Karpas-422 (cell line): Measurements from ENCODE around the gene CARS1. TPM values are rescaled to one million over a fixed set of nuclear protein-coding genes. Genes with fewer than 3 reads are reported as not detected.
"Not testable (repeated sequence)": the region's sequence is repeated elsewhere in the genome, so short reads cannot be mapped to it uniquely, and the experiment has no call there.

Experiments
- DNase-seq: peaks from one replicate; pipeline ENCODE4 v3.0.0-alpha.2; 2015
- H2AFZ ChIP-seq: fragments of 200-600 bp; sonication (generic); 2 replicates; pipeline ENCODE4 v1.6.1; 2014; ENCODE audit warnings: antibody characterized with exemption, low read length, mixed read lengths
- H3K27ac ChIP-seq: fragments of 200-600 bp; sonication (generic); 2 replicates; pipeline ENCODE4 v1.5.1; 2014; ENCODE audit warnings: mild to moderate bottlenecking, low read length, moderate library complexity
- H3K27me3 ChIP-seq: fragments of 200-600 bp; sonication (generic); 2 replicates; pipeline ENCODE4 v1.6.1; 2014; ENCODE audit warnings: low read length, mixed read lengths
- H3K36me3 ChIP-seq: fragments of 200-600 bp; sonication (generic); 2 replicates; pipeline ENCODE4 v1.6.1; 2014; ENCODE audit warnings: low read length, mixed read lengths; ENCODE audit not compliant: insufficient read depth
- H3K4me1 ChIP-seq: fragments of 200-600 bp; sonication (generic); 2 replicates; pipeline ENCODE4 v1.6.1; 2014; ENCODE audit warnings: mild to moderate bottlenecking, low read length, mixed read lengths
- H3K4me2 ChIP-seq: fragments of 200-600 bp; sonication (generic); 2 replicates; pipeline ENCODE4 v1.6.1; 2014; ENCODE audit warnings: low read length, low read depth, mild to moderate bottlenecking; ENCODE audit not compliant: poor library complexity, severe bottlenecking
- H3K4me3 ChIP-seq: fragments of 200-600 bp; sonication (generic); 2 replicates; pipeline ENCODE4 v1.5.1; 2014; ENCODE audit warnings: mild to moderate bottlenecking, antibody characterized with exemption, low read length, mixed read lengths
- H3K79me2 ChIP-seq: fragments of 200-600 bp; sonication (generic); 2 replicates; pipeline ENCODE4 v1.6.1; 2014; ENCODE audit warnings: mild to moderate bottlenecking, low read length, mixed read lengths
- H3K9ac ChIP-seq: fragments of 200-600 bp; sonication (generic); 2 replicates; pipeline ENCODE4 v1.6.0; 2014; ENCODE audit warnings: low read length
- H3K9me2 ChIP-seq: fragments of 200-600 bp; sonication (generic), shearing (Covaris generic); replicated peaks from 2 replicates; pipeline ENCODE4 v1.6.0; 2014; ENCODE audit warnings: mild to moderate bottlenecking, low read length, moderate library complexity; ENCODE audit not compliant: insufficient read depth
- H3K9me3 ChIP-seq: fragments of 300-700, 200-600 bp; sonication (generic); 2 replicates; pipeline ENCODE4 v1.6.1; 2014; ENCODE audit warnings: low read length, mixed read lengths
- H4K20me1 ChIP-seq: fragments of 200-600 bp; sonication (generic); 2 replicates; pipeline ENCODE4 v1.6.1; 2014; ENCODE audit warnings: mild to moderate bottlenecking, antibody characterized with exemption, low read length, low read depth; ENCODE audit not compliant: insufficient read depth
- total RNA-seq: library from RNA; depleted of rRNA; stranded (reverse); fragments of >200 nt; shearing (Covaris generic); gene quantifications from 2 replicates; pipeline ENCODE4 v1.2.3, GENCODE V29; 2014; ENCODE audit warnings: low replicate concordance

CARS1 gene
- total RNA-seq, 1 experiment from 2014 or later = 55.8 TPM

GRCh38 chr11:3074912-3075589 lies 17.8 kb upstream of the CARS1 start:
- Histone ChIP-seq H3K9ac (no peak overlapping the region), H3K79me2 (no peaks in the 10 kb centered on the region), H2AFZ (no peak overlapping the region), H3K27ac (no peak overlapping the region), H3K9me3 (no peaks in the 10 kb centered on the region), H3K4me2 (no peak overlapping the region), H3K27me3 (no peaks in the 10 kb centered on the region), H3K4me1 (peaks cover 3% of the 10 kb centered on the region), H3K36me3 (no peaks in the 10 kb centered on the region), H3K4me3 (no peak overlapping the region), H4K20me1 (no peaks in the 10 kb centered on the region), H3K9me2 (no peaks in the 10 kb centered on the region)
- DNase-seq = no peak

DNA sequence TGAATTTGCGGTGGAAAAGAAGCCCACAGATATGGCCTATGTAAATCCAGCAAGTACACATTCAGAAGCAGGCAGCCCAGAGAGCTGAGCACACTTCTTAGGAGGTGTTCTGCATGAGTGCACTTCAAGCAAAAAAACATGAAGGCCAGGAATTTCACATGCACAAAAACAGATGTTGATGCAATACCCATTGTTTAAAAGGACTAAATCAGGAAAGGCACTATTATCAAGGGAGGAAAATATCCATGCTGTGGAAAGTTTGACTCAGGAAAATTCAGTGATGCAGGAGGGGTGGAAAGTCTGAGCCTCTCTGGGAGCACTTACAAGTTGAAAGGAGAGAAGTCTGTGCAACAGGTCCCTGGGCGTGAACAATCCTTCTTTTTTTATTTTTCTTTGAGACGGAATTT lies 15.8 kb upstream of the CARS1 start:
- no peaks in the 10 kb centered on the region for H4K20me1 ChIP-seq
- no peaks in the 10 kb centered on the region for H3K4me1 ChIP-seq
- H3K9ac ChIP-seq = no peak overlapping the region
- no peak for DNase-seq
- H2AFZ ChIP-seq = no peak overlapping the region
- H3K36me3 ChIP-seq = no peaks in the 10 kb centered on the region
- no peaks in the 10 kb centered on the region for H3K27me3 ChIP-seq
- H3K27ac ChIP-seq = no peak overlapping the region
- no peaks in the 10 kb centered on the region for H3K9me2 ChIP-seq
- H3K4me3 ChIP-seq = no peak overlapping the region
- no peaks in the 10 kb centered on the region for H3K9me3 ChIP-seq
- H3K79me2 ChIP-seq = no peaks in the 10 kb centered on the region
- no peak overlapping the region for H3K4me2 ChIP-seq

DNA sequence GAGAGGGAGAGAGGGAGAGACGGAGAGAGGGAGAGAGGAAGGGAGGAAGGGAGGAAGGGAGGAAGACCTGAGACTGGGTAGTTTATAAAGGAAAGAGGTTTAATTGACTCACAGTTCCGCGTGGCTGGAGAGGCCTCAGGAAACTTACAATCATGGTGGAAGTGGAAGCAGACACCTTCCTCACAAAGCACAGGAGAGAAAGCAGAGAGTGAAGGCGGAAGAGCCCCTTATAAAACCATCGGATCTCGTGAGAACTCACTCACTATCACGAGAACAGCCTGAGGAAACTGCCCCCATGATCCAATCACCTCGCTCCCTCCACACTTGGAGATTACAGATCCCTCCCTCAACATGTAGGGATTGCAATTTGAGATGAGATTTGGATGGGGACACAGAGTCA lies 12.2 kb upstream of the CARS1 start:
- Histone ChIP-seq H2AFZ (no peak overlapping the region), H3K79me2 (no peaks in the 10 kb centered on the region), H3K36me3 (no peaks in the 10 kb centered on the region), H3K4me3 (no peak overlapping the region), H3K27ac (no peak overlapping the region), H4K20me1 (no peaks in the 10 kb centered on the region), H3K9me3 (no peaks in the 10 kb centered on the region), H3K4me2 (no peak overlapping the region), H3K9ac (no peak overlapping the region), H3K9me2 (no peaks in the 10 kb centered on the region), H3K27me3 (no peaks in the 10 kb centered on the region), H3K4me1 (peaks cover under 1% of the 10 kb centered on the region)
- DNase-seq = no peak

DNA sequence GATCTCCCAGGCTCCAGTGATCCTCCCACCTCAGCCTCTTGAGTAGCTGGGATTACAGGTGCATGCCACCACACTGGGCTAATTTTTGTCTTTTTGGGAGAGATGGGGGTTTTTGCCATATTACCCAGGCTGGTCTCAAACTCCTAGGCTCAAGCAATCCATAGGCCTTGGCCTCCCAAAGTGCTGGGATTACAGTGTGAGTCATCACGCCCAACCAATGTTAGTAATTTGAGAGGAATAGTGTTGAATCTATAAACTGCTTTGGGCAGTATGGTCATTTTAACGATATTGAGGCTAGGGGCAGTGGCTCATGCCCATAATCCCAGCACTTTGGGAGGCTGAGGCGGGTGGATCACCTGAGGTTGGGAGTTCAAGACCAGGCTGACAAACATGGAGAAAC lies 9.1 kb upstream of the CARS1 start:
- not testable (repeated sequence) for H3K36me3 ChIP-seq, H3K4me2 ChIP-seq, DNase-seq, H3K4me3 ChIP-seq, H3K27me3 ChIP-seq, H2AFZ ChIP-seq, H3K9me3 ChIP-seq, H3K79me2 ChIP-seq, H4K20me1 ChIP-seq, H3K9ac ChIP-seq, H3K27ac ChIP-seq, H3K9me2 ChIP-seq
- peaks cover 23% of the 10 kb centered on the region for H3K4me1 ChIP-seq

- H2AFZ ChIP-seq, H4K20me1 ChIP-seq, H3K9me2 ChIP-seq, H3K27me3 ChIP-seq, H3K9me3 ChIP-seq, H3K79me2 ChIP-seq, H3K4me2 ChIP-seq, H3K4me3 ChIP-seq, H3K9ac ChIP-seq, H3K36me3 ChIP-seq, DNase-seq: not testable (repeated sequence)
- 0 out of 2 replicates have a peak overlapping the region, but pooled peaks have one; percentile 72 for H3K27ac ChIP-seq
- peaks cover 23% of the 10 kb centered on the region for H3K4me1 ChIP-seq
Observed at GRCh38 chr11:3064709-3065108, 7.5 kb upstream of the CARS1 start.

DNA sequence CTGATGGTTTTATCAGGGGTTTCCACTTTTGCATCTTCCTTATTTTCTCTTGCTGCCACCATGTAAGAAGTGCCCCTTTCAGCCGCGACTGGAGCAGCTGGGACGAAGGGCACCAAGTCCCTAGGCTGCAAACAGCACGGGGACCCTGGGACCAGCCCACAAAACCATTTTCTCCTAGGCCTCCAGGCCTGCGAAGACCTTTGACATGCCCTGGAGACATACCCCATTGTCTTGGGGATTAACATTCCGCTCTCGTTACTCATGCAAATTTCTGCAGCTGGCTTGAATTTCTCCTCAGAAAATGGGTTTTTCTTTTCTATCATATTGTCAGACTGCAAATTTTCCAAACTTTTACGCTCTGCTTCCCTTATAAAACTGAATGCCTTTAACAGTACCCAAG lies 6.7 kb upstream of the CARS1 start:
- H3K79me2 ChIP-seq, H3K27me3 ChIP-seq, H4K20me1 ChIP-seq, H3K36me3 ChIP-seq, H3K9me2 ChIP-seq, H3K9me3 ChIP-seq: not testable (repeated sequence)
- H3K4me1 ChIP-seq = peaks cover 23% of the 10 kb centered on the region
- 0 out of 2 replicates have a peak overlapping the region, but pooled peaks have one; percentile 25 for H3K4me3 ChIP-seq
- DNase-seq = peak; percentile 51
- H3K4me2 ChIP-seq = peak overlapping the region; percentile 53
- H2AFZ ChIP-seq = 0 out of 2 replicates have a peak overlapping the region, but pooled peaks have one; percentile 0
- H3K9ac ChIP-seq = peak overlapping the region; percentile 37; the same call in 1 of the 2 replicates
- peak overlapping the region; percentile 72 for H3K27ac ChIP-seq

DNA sequence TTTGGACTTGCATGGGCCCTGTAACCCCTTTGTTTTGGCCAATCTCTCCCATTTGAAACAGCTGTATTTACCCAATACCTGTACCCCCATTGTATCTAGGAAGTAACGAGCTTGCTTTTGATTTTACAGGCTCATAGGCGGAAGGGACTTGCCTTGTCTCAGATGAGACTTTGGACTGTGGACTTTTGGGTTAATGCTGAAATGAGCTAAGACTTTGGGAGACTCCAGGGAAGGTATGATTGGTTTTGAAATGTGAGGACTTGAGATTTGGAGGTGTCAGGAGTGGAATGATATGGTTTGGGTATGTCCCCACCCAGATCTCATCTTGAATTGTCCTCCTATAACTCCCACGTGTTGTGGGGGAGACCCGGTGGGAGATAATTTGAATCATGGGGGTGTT lies 6.2 kb upstream of the CARS1 start:
- H3K4me1 ChIP-seq = peaks cover 23% of the 10 kb centered on the region
- not testable (repeated sequence) for DNase-seq, H4K20me1 ChIP-seq, H3K27me3 ChIP-seq, H3K9me2 ChIP-seq, H3K36me3 ChIP-seq, H3K9me3 ChIP-seq, H3K79me2 ChIP-seq
- H3K4me3 ChIP-seq = 0 out of 2 replicates have a peak overlapping the region, but pooled peaks have one; percentile 25
- H3K27ac ChIP-seq = peak overlapping the region; percentile 72
- H3K4me2 ChIP-seq = peak overlapping the region; percentile 53
- H3K9ac ChIP-seq = peak overlapping the region; percentile 37; the same call in 1 of the 2 replicates
- 0 out of 2 replicates have a peak overlapping the region, but pooled peaks have one; percentile 0 for H2AFZ ChIP-seq

- Histone ChIP-seq H3K79me2 (peaks cover 17% of the 10 kb centered on the region), H3K9me3 (no peaks in the 10 kb centered on the region), H3K9me2 (no peaks in the 10 kb centered on the region), H3K27ac (no peak overlapping the region), H3K27me3 (no peaks in the 10 kb centered on the region), H3K4me2 (no peak overlapping the region), H3K9ac (no peak overlapping the region), H3K4me3 (no peak overlapping the region), H2AFZ (no peak overlapping the region), H4K20me1 (peaks cover 8% of the 10 kb centered on the region), H3K36me3 (no peaks in the 10 kb centered on the region), H3K4me1 (peaks cover 38% of the 10 kb centered on the region)
- no peak for DNase-seq
Observed at GRCh38 chr11:3060436-3061025, 3.3 kb upstream of the CARS1 start.
